Glutamatergic neuron (in vitro differentiated cells): ENCODE results near the gene TAS2R39. TPM values are rescaled to one million over a fixed set of nuclear protein-coding genes. Genes with fewer than 3 reads are reported as not detected.
A peak's percentile ranks its signal among the peaks of the same experiment; 100 is the strongest.

Experiments
- DNase-seq: peaks from one replicate; pipeline ENCODE4 v3.0.0; 2022
- H3K27ac Mint-ChIP-seq: one replicate; pipeline ENCODE4 v1.8.0; 2020; ENCODE audit warnings: mild to moderate bottlenecking, mixed read lengths, inconsistent platforms; ENCODE audit not compliant: unreplicated experiment
- H3K27me3 Mint-ChIP-seq: one replicate; pipeline ENCODE4 v1.8.0; 2020; ENCODE audit warnings: mild to moderate bottlenecking, moderate library complexity, mixed read lengths, inconsistent platforms; ENCODE audit not compliant: unreplicated experiment
- H3K36me3 Mint-ChIP-seq: one replicate; pipeline ENCODE4 v1.8.0; 2020; ENCODE audit warnings: mild to moderate bottlenecking, mixed read lengths, inconsistent platforms; ENCODE audit not compliant: unreplicated experiment
- H3K4me1 Mint-ChIP-seq: one replicate; pipeline ENCODE4 v1.8.0; 2020; ENCODE audit warnings: mild to moderate bottlenecking, low read depth, mixed read lengths, inconsistent platforms; ENCODE audit not compliant: unreplicated experiment
- H3K4me3 Mint-ChIP-seq: one replicate; pipeline ENCODE4 v1.8.0; 2020; ENCODE audit warnings: mild to moderate bottlenecking, mixed read lengths, inconsistent platforms; ENCODE audit not compliant: unreplicated experiment
- H3K9me3 Mint-ChIP-seq: one replicate; pipeline ENCODE4 v1.8.0; 2020; ENCODE audit warnings: mild to moderate bottlenecking, moderate library complexity, mixed read lengths, inconsistent platforms; ENCODE audit not compliant: unreplicated experiment
- total RNA-seq: library from RNA; stranded (reverse); fragmentation: NEBNext Ultra II Directional; extraction: Animal tissue kit (Norgen Biotek cat#: 25700); gene quantifications from one replicate; pipeline ENCODE4 v1.2.1, GENCODE V29; 2021; ENCODE audit not compliant: unreplicated experiment
- TF ChIP-seq, protein P1 (sequence below): fragments of 200-600 bp; sonication (generic); IDR thresholded peaks from one replicate; pipeline ENCODE4 v1.5.0; 2021; ENCODE audit not compliant: partially characterized antibody, unreplicated experiment

The TAS2R39 gene
- total RNA-seq, 1 donor from 2014 or later, result not detected

- Mint-ChIP-seq H3K27ac (no peak overlapping the region), H3K36me3 (no peaks in the 10 kb centered on the region), H3K4me3 (no peak overlapping the region), H3K9me3 (peaks cover 2% of the 10 kb centered on the region), H3K4me1 (peaks cover 16% of the 10 kb centered on the region), H3K27me3 (no peaks in the 10 kb centered on the region)
- TF ChIP-seq, protein P1, sequence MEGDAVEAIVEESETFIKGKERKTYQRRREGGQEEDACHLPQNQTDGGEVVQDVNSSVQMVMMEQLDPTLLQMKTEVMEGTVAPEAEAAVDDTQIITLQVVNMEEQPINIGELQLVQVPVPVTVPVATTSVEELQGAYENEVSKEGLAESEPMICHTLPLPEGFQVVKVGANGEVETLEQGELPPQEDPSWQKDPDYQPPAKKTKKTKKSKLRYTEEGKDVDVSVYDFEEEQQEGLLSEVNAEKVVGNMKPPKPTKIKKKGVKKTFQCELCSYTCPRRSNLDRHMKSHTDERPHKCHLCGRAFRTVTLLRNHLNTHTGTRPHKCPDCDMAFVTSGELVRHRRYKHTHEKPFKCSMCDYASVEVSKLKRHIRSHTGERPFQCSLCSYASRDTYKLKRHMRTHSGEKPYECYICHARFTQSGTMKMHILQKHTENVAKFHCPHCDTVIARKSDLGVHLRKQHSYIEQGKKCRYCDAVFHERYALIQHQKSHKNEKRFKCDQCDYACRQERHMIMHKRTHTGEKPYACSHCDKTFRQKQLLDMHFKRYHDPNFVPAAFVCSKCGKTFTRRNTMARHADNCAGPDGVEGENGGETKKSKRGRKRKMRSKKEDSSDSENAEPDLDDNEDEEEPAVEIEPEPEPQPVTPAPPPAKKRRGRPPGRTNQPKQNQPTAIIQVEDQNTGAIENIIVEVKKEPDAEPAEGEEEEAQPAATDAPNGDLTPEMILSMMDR, result peak; percentile 100
- DNase-seq, result peak; percentile 45
Observed at GRCh38 chr7:143214789-143215679, 31.8 kb downstream of the TAS2R39 start.

- TF ChIP-seq, protein P1, result no peak
- Mint-ChIP-seq H3K36me3 (no peaks in the 10 kb centered on the region), H3K9me3 (peaks cover 2% of the 10 kb centered on the region), H3K4me1 (peaks cover 16% of the 10 kb centered on the region), H3K27me3 (no peaks in the 10 kb centered on the region), H3K4me3 (no peak overlapping the region), H3K27ac (no peak overlapping the region)
- DNase-seq, result no peak
Observed at GRCh38 chr7:143216151-143216550, 32.9 kb downstream of the TAS2R39 start.

- Mint-ChIP-seq H3K9me3 (peaks cover 2% of the 10 kb centered on the region), H3K36me3 (no peaks in the 10 kb centered on the region), H3K4me3 (no peak overlapping the region), H3K27me3 (no peaks in the 10 kb centered on the region), H3K4me1 (peaks cover 16% of the 10 kb centered on the region), H3K27ac (no peak overlapping the region)
- DNase-seq, result no peak
- TF ChIP-seq, protein P1, result no peak
Observed at GRCh38 chr7:143216686-143217085, 33.5 kb downstream of the TAS2R39 start.

DNA sequence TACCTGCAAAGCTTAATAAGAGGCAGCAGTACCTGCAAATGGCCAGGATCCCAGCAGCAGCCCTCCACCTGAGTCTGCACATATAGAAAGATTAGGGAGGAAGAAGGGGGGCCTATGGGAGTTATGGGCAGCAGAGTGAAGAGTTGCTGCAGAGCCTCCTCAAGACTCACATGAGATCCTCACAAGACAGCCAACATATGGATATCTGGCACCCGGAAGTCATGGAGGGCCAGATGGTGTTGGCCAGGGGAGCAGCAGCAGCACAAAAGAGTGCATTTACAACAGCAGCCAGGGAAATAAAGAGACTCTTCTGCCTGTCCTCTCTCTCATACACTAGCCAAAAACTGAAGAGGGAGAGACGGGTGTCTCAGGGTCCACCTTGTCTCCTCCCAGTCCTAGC lies 34.6 kb downstream of the TAS2R39 start:
- DNase-seq, result no peak
- H3K27me3 Mint-ChIP-seq, result no peaks in the 10 kb centered on the region
- peak overlapping the region; percentile 41 for H3K27ac Mint-ChIP-seq
- H3K4me3 Mint-ChIP-seq, result no peak overlapping the region
- H3K4me1 Mint-ChIP-seq, result peaks cover 16% of the 10 kb centered on the region
- H3K36me3 Mint-ChIP-seq, result no peaks in the 10 kb centered on the region
- H3K9me3 Mint-ChIP-seq, result peaks cover 2% of the 10 kb centered on the region
- TF ChIP-seq, protein P1, result no peak

DNA sequence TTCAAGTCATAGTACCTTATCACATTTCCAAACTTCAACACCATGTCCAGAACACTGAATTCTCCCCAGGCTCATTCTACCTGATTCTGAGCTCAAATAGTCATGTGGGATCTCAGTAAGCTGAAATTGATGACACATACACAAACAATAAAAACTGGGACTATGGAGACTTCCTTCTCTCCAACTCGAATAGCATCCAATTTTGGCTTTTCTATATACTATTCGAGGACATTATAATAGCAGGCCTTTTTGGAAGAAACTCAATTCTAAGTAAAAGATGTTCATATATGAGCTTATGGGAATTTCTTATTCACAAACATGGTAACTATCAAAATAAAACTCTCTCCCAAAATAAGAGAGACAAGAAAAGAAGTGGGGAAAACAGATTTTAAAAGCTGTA lies 38.1 kb downstream of the TAS2R39 start:
- H3K4me3 Mint-ChIP-seq, result no peak overlapping the region
- no peak for DNase-seq
- no peaks in the 10 kb centered on the region for H3K27me3 Mint-ChIP-seq
- H3K27ac Mint-ChIP-seq, result no peak overlapping the region
- no peaks in the 10 kb centered on the region for H3K36me3 Mint-ChIP-seq
- H3K9me3 Mint-ChIP-seq, result no peaks in the 10 kb centered on the region
- TF ChIP-seq, protein P1, result no peak
- H3K4me1 Mint-ChIP-seq, result peaks cover 16% of the 10 kb centered on the region
